ENCODE data around the gene TMEM232. TPM values are rescaled to one million over a fixed set of nuclear protein-coding genes. Genes with fewer than 3 reads are reported as not detected.

TMEM232 gene
- total RNA-seq, 2 experiments from 2014 or later = 0.98 to 1.1 TPM

GRCh38 chr5:110431603-110432002 is 294.9 kb downstream of the TMEM232 start:
- Histone ChIP-seq H3K27ac (ENCODE audit: low read depth in 1 of 2, low read length in 2 of 2) (no peak overlapping the region), H3K27me3 (ENCODE audit: control insufficient read depth in 1 of 2, insufficient read depth in 2 of 2, low read length in 2 of 2) (no peaks in the 10 kb centered on the region), H3K9me3 (ENCODE audit: control insufficient read depth in 1 of 2, insufficient read depth in 1 of 2, low read length in 2 of 2) (no peaks in the 10 kb centered on the region), H3K36me3 (ENCODE audit: insufficient read depth, low read length) (no peaks in the 10 kb centered on the region), H3K4me3 (ENCODE audit: low read length) (no peak overlapping the region), H3K4me1 (ENCODE audit: insufficient read depth, low read length) (no peaks in the 10 kb centered on the region)
- H3K4me1 Mint-ChIP-seq (ENCODE audit: low read depth) = no peaks in the 10 kb centered on the region
- no peaks in the 10 kb centered on the region for H3K36me3 Mint-ChIP-seq (ENCODE audit: low read depth)
- POLR2A ChIA-PET = no interaction called here
- no peaks in the 10 kb centered on the region for H3K9me3 Mint-ChIP-seq
- ATAC-seq (ENCODE audit: poor library complexity) (no peak), DNase-seq (no peak)
- no peak for TF ChIP-seq CTCF (IDR thresholded peaks at IDR 0.05)
- H3K27me3 Mint-ChIP-seq = peaks cover 23% of the 10 kb centered on the region
- intact Hi-C loops (cut with DNase I, micrococcal nuclease) = no loop called here
- CTCF ChIA-PET = no interaction called here
- no peak overlapping the region for H3K4me3 Mint-ChIP-seq
- no peak overlapping the region for H3K27ac Mint-ChIP-seq

- Histone ChIP-seq H3K27me3 (ENCODE audit: control insufficient read depth in 1 of 2, insufficient read depth in 2 of 2, low read length in 2 of 2) (no peaks in the 10 kb centered on the region), H3K27ac (ENCODE audit: low read depth in 1 of 2, low read length in 2 of 2) (no peak overlapping the region), H3K4me1 (ENCODE audit: insufficient read depth, low read length) (no peaks in the 10 kb centered on the region), H3K36me3 (ENCODE audit: insufficient read depth, low read length) (no peaks in the 10 kb centered on the region), H3K4me3 (ENCODE audit: low read length) (no peak overlapping the region), H3K9me3 (ENCODE audit: control insufficient read depth in 1 of 2, insufficient read depth in 1 of 2, low read length in 2 of 2) (no peaks in the 10 kb centered on the region)
- H3K27me3 Mint-ChIP-seq = no peaks in the 10 kb centered on the region
- no peaks in the 10 kb centered on the region for H3K9me3 Mint-ChIP-seq
- H3K36me3 Mint-ChIP-seq (ENCODE audit: low read depth) = no peaks in the 10 kb centered on the region
- no peak for TF ChIP-seq CTCF (IDR thresholded peaks at IDR 0.05)
- ATAC-seq (ENCODE audit: poor library complexity) = no peak
- ChIA-PET POLR2A (interaction anchor here (0.6 to 1.0 kb wide), 2 partner anchors 323 to 725 kb away, joined by 3 to 4 read pairs; partner anchors contain the start of gene MAN2A1), CTCF (no interaction called here)
- intact Hi-C loops (cut with DNase I, micrococcal nuclease) = loop anchor here (5.0 to 10.0 kb wide), 2 partner anchors 727 to 730 kb away; partner anchors contain the start of gene MAN2A1 (in 2 of the 2)
- no peak overlapping the region for H3K4me3 Mint-ChIP-seq
- H3K27ac Mint-ChIP-seq = no peak overlapping the region
- peak in 4 of 14 experiments; percentile 2 to 20 (median 18) for DNase-seq
- H3K4me1 Mint-ChIP-seq (ENCODE audit: low read depth) = no peaks in the 10 kb centered on the region
Observed at GRCh38 chr5:110414360-110414759, 312.1 kb downstream of the TMEM232 start.

GRCh38 chr5:110413856-110414255 is 312.6 kb downstream of the TMEM232 start:
- ChIA-PET POLR2A (interaction anchor here (0.6 to 1.0 kb wide), 2 partner anchors 322 to 725 kb away, joined by 3 to 4 read pairs; partner anchors contain the start of gene MAN2A1), CTCF (no interaction called here)
- Histone ChIP-seq H3K27ac (ENCODE audit: low read depth in 1 of 2, low read length in 2 of 2) (no peak overlapping the region), H3K4me3 (ENCODE audit: low read length) (no peak overlapping the region), H3K27me3 (ENCODE audit: control insufficient read depth in 1 of 2, insufficient read depth in 2 of 2, low read length in 2 of 2) (no peaks in the 10 kb centered on the region), H3K36me3 (ENCODE audit: insufficient read depth, low read length) (no peaks in the 10 kb centered on the region), H3K9me3 (ENCODE audit: control insufficient read depth in 1 of 2, insufficient read depth in 1 of 2, low read length in 2 of 2) (no peaks in the 10 kb centered on the region), H3K4me1 (ENCODE audit: insufficient read depth, low read length) (no peaks in the 10 kb centered on the region)
- Mint-ChIP-seq H3K27ac (no peak overlapping the region), H3K27me3 (no peaks in the 10 kb centered on the region), H3K9me3 (no peaks in the 10 kb centered on the region), H3K4me3 (no peak overlapping the region), H3K36me3 (ENCODE audit: low read depth) (no peaks in the 10 kb centered on the region), H3K4me1 (ENCODE audit: low read depth) (no peaks in the 10 kb centered on the region)
- no peak for DNase-seq
- TF ChIP-seq CTCF (IDR thresholded peaks at IDR 0.05) = no peak
- intact Hi-C loops (cut with DNase I, micrococcal nuclease) = loop anchor here (5.0 to 10.0 kb wide), 2 partner anchors 727 to 729 kb away; partner anchors contain the start of gene MAN2A1 (in 2 of the 2)
- ATAC-seq (ENCODE audit: poor library complexity) = no peak

Data from CD4-positive, alpha-beta T cell (primary cell).